ENCODE measurements around the gene INTS7. TPM values are rescaled to one million over a fixed set of nuclear protein-coding genes. Genes with fewer than 3 reads are reported as not detected.

Gene INTS7
- total and polyA plus RNA-seq, 2 of the 4 experiments (the other 2 are of a cell fraction): 8.3 to 24.9 TPM

DNA sequence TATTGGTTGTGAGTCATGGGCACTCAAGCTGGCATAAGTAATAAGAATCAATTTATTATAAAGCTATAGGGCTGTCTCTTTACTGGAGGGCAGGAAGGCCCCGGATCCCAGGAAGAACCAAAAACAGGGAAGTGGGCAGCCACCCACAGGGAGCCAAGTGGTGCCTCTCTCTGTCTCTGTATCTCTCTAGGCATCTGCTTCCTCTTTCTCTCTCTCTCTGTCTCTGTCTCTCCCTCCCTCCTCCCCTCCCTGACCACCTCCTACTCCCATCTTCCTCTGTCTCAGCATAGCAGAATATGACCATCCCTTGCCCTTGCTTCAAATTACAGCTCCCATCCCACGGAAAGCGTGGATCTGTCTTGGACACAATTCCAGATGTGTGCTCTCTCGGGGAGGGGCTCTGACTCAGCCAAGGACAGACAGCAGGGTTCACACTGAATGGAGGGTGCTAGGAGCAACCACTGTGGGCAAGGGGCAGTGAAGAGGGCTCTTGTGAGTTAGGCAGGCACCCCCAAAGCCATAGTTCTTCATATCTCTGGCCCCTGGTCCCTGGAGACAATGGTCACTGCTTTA is 124.4 kb downstream of the INTS7 start:
- no peak overlapping the region for H2AK5ac ChIP-seq (ENCODE audit: low read depth, low read length)
- no CpG with 5 or more reads among the region's 4 CpGs for WGBS, 2 experiments (ENCODE audit: extremely low coverage in 2 of 2, insufficient read length in 1 of 2)
- no peak overlapping the region for H3K18ac ChIP-seq (ENCODE audit: low read depth, low read length)
- H4K8ac ChIP-seq (ENCODE audit: low read depth in 2 of 2, low read length in 2 of 2): no peak overlapping the region
- no peak for TF ChIP-seq SMC3 (IDR thresholded peaks at IDR 0.05; ENCODE audit: low read depth, low read length)
- TF ChIP-seq MXI1 (IDR thresholded peaks at IDR 0.05; ENCODE audit: borderline replicate concordance, low read depth, low read length): no peak
- TF ChIP-seq, protein P1, sequence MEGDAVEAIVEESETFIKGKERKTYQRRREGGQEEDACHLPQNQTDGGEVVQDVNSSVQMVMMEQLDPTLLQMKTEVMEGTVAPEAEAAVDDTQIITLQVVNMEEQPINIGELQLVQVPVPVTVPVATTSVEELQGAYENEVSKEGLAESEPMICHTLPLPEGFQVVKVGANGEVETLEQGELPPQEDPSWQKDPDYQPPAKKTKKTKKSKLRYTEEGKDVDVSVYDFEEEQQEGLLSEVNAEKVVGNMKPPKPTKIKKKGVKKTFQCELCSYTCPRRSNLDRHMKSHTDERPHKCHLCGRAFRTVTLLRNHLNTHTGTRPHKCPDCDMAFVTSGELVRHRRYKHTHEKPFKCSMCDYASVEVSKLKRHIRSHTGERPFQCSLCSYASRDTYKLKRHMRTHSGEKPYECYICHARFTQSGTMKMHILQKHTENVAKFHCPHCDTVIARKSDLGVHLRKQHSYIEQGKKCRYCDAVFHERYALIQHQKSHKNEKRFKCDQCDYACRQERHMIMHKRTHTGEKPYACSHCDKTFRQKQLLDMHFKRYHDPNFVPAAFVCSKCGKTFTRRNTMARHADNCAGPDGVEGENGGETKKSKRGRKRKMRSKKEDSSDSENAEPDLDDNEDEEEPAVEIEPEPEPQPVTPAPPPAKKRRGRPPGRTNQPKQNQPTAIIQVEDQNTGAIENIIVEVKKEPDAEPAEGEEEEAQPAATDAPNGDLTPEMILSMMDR (conservative IDR thresholded peaks at IDR 0.05; ENCODE audit: low read depth, low read length): no peak
- TF ChIP-seq CHD1 (IDR thresholded peaks at IDR 0.05; ENCODE audit: low read depth, low read length): no peak
- TF ChIP-seq ELK1 (IDR thresholded peaks at IDR 0.05; ENCODE audit: borderline replicate concordance, low read depth, low read length): no peak
- no peak for TF ChIP-seq MAZ (IDR thresholded peaks at IDR 0.05; ENCODE audit: borderline replicate concordance, low read depth, low read length)
- TF ChIP-seq RCOR1 (IDR thresholded peaks at IDR 0.05; ENCODE audit: insufficient replicate concordance, low read length): no peak
- no peak for TF ChIP-seq FOS (IDR thresholded peaks at IDR 0.05; ENCODE audit: low read depth, low read length)
- no peak for TF ChIP-seq CEBPB (IDR thresholded peaks at IDR 0.05; ENCODE audit: low read depth, low read length)
- no peak for TF ChIP-seq NFE2L2 (IDR thresholded peaks at IDR 0.05; ENCODE audit: low read depth, low read length)
- no peak for TF ChIP-seq RFX5 (IDR thresholded peaks at IDR 0.05; ENCODE audit: low read depth, low read length)
- TF ChIP-seq USF2 (IDR thresholded peaks at IDR 0.05; ENCODE audit: low read depth, low read length): no peak
- TF ChIP-seq RAD21 (IDR thresholded peaks at IDR 0.05; ENCODE audit: low read length): no peak
- no peak for TF ChIP-seq BHLHE40 (IDR thresholded peaks at IDR 0.05; ENCODE audit: low read depth, low read length)
- no peak for TF ChIP-seq MAFK (IDR thresholded peaks at IDR 0.05; ENCODE audit: low read depth, low read length)
- no peak for TF ChIP-seq POLR2A (IDR thresholded peaks at IDR 0.05; ENCODE audit: low read depth, low read length)
- H3K79me1 ChIP-seq (ENCODE audit: low read depth in 1 of 2, low read length in 2 of 2): no peaks in the 10 kb centered on the region
- H3K9me1 ChIP-seq (ENCODE audit: insufficient read depth, low read length): no peaks in the 10 kb centered on the region; the same call in 1 of the 2 replicates
- H2BK5ac ChIP-seq (ENCODE audit: low read depth, low read length, poor library complexity, severe bottlenecking): no peak overlapping the region
- H3K27ac ChIP-seq (ENCODE audit: insufficient read depth, low read length): no peak overlapping the region
- no peak overlapping the region for H2BK120ac ChIP-seq (ENCODE audit: low read depth, low read length)
- no peak overlapping the region for H3K4ac ChIP-seq (ENCODE audit: low read depth, low read length)
- DNase-seq: peak; percentile 15
- dilution Hi-C loops (cut with HindIII; ENCODE audit: low sequenced_read_pairs, unreplicated experiment) (no loop called here), intact Hi-C loops (cut with micrococcal nuclease) (no loop called here), in situ Hi-C loops (cut with MboI; ENCODE audit: low sequenced_read_pairs) (no loop called here)
- H3K27me3 ChIP-seq (ENCODE audit: control insufficient read depth, insufficient read depth, low read length): peaks cover 13% of the 10 kb centered on the region
- no peak overlapping the region for H3K23ac ChIP-seq (ENCODE audit: low read depth, low read length)
- no peaks in the 10 kb centered on the region for H3K9me3 ChIP-seq (ENCODE audit: control insufficient read depth, insufficient read depth, low read length)
- H3K56ac ChIP-seq (ENCODE audit: extremely low read depth, insufficient read depth, low read length): no peak overlapping the region
- POLR2A ChIA-PET (ENCODE audit: unreplicated experiment): no interaction called here
- no peak overlapping the region for H4K91ac ChIP-seq (ENCODE audit: insufficient read depth, low read depth, low read length)
- no TSS peak for BruUV-seq (replicated peaks)
- no peak overlapping the region for H3K4me2 ChIP-seq (ENCODE audit: low read depth, low read length)
- H2BK20ac ChIP-seq (ENCODE audit: low read depth, low read length): no peak overlapping the region
- no peaks in the 10 kb centered on the region for H4K20me1 ChIP-seq (ENCODE audit: insufficient read depth, low read length)
- no peaks in the 10 kb centered on the region for H3K36me3 ChIP-seq (ENCODE audit: control insufficient read depth, insufficient read depth, low read length)
- no peak for ATAC-seq (ENCODE audit: low read depth)
- no peak overlapping the region for H4K5ac ChIP-seq (ENCODE audit: low read depth, low read length)
- H3K9ac ChIP-seq (ENCODE audit: low read depth, low read length): no peak overlapping the region
- no peak overlapping the region for H3K14ac ChIP-seq (replicated peaks; ENCODE audit: low read depth, low read length)
- H3K4me3 ChIP-seq (ENCODE audit: insufficient read depth, low read depth, low read length): no peak overlapping the region
- H2BK15ac ChIP-seq (ENCODE audit: low read depth, low read length): no peak overlapping the region
- H3K4me1 ChIP-seq (ENCODE audit: control insufficient read depth, insufficient read depth, low read length): no peaks in the 10 kb centered on the region
- H2AK9ac ChIP-seq (replicated peaks; ENCODE audit: low read depth, low read length, poor library complexity): no peak overlapping the region
- peak overlapping the region; percentile 54 for H2AFZ ChIP-seq (replicated peaks; ENCODE audit: low read length, poor library complexity)
- CTCF ChIA-PET: no interaction called here

All from IMR-90 (cell line).